Stimulated activated CD4-positive, alpha-beta T cell treated with anti-CD3 and anti-CD28 coated beads, Interleukin-12 subunit alpha, Interleukin-12 subunit beta, amount 100 ng/mL, for 48 hours (primary cell): ENCODE measurements around the gene SNX33.
"Not testable (repeated sequence)": the region's sequence is repeated elsewhere in the genome, so short reads cannot be mapped to it uniquely, and the experiment has no call there.

Experiments used
- DNase-seq, 3 donors: peaks; one replicate each; pipeline ENCODE4 v3.0.0-alpha.2; 2020; ENCODE audit warnings: low read depth in 2 of 3, low spot score in 1 of 3

SNX33 gene

GRCh38 chr15:75647370-75648155 lies at the start of gene SNX33:
SNX33 (plus strand) TSS chr15:75647912; CDS start chr15:75649103, 1,191 bp downstream.
- DNase-seq = peak in 2 of 3 donors; percentile 45 to 51

GRCh38 chr15:75598361-75598760 lies 49.4 kb upstream of the SNX33 start:
- DNase-seq = no peak

GRCh38 chr15:75599401-75599800 lies 48.3 kb upstream of the SNX33 start:
- DNase-seq = no peak

- no peak for DNase-seq
Observed at GRCh38 chr15:75606026-75606425, 41.7 kb upstream of the SNX33 start.

- DNase-seq = no peak
Observed at GRCh38 chr15:75606711-75607699, 40.7 kb upstream of the SNX33 start.

- DNase-seq = no peak
Observed at GRCh38 chr15:75616766-75617165, 30.9 kb upstream of the SNX33 start.

GRCh38 chr15:75620058-75620820 lies 27.5 kb upstream of the SNX33 start:
- DNase-seq = no peak

GRCh38 chr15:75620841-75621391 lies 26.8 kb upstream of the SNX33 start:
- DNase-seq = no peak

GRCh38 chr15:75622505-75622904 lies 25.2 kb upstream of the SNX33 start:
- DNase-seq = no peak

GRCh38 chr15:75625542-75626347 lies 22.0 kb upstream of the SNX33 start, which contains the start of gene SNUPN:
SNUPN (minus strand) TSS chr15:75625725; CDS start chr15:75621051, 4,674 bp downstream.
- peak; percentile 90 to 93 (median 90) for DNase-seq

GRCh38 chr15:75631935-75632334 lies 15.8 kb upstream of the SNX33 start:
- DNase-seq = no peak

- DNase-seq = not testable (repeated sequence)
Observed at GRCh38 chr15:75633922-75634321, 13.8 kb upstream of the SNX33 start.

GRCh38 chr15:75636026-75636425 lies 11.7 kb upstream of the SNX33 start:
- DNase-seq = no peak

GRCh38 chr15:75637245-75638009 lies 10.3 kb upstream of the SNX33 start:
- DNase-seq = no peak

GRCh38 chr15:75639191-75639708 lies 8.5 kb upstream of the SNX33 start:
- DNase-seq = no peak

- DNase-seq = peak; percentile 90 to 93 (median 91)
Observed at GRCh38 chr15:75639709-75640482, 7.8 kb upstream of the SNX33 start, which contains the start of gene IMP3. IMP3 (minus strand) TSS chr15:75640224; CDS start chr15:75640168, 56 bp downstream.

GRCh38 chr15:75640483-75641178 lies 7.1 kb upstream of the SNX33 start:
- DNase-seq = peak in 2 of 3 donors; percentile 25 to 43
